Testis (tissue), 2 donors: ENCODE results near the gene CRELD1.

ENCODE experiments used
- POLR2A ChIP-seq: fragments of 450-650 bp; IDR thresholded peaks from one replicate; pipeline ENCODE4 v1.6.1; 2017; ENCODE audit warnings: antibody characterized with exemption, mild to moderate bottlenecking, moderate library complexity
- TF ChIP-seq, protein P1 (sequence below), 3 experiments: fragments of 450-650 bp in 2 of 3; fragments of 200-600 bp in 1 of 3; sonication (generic) in 1 of 3; IDR thresholded peaks; one replicate each; pipeline ENCODE4 v1.5.1; 2016 to 2019; ENCODE audit warnings: antibody characterized with exemption in 3 of 3, mild to moderate bottlenecking in 2 of 3, moderate library complexity in 1 of 3

DNA sequence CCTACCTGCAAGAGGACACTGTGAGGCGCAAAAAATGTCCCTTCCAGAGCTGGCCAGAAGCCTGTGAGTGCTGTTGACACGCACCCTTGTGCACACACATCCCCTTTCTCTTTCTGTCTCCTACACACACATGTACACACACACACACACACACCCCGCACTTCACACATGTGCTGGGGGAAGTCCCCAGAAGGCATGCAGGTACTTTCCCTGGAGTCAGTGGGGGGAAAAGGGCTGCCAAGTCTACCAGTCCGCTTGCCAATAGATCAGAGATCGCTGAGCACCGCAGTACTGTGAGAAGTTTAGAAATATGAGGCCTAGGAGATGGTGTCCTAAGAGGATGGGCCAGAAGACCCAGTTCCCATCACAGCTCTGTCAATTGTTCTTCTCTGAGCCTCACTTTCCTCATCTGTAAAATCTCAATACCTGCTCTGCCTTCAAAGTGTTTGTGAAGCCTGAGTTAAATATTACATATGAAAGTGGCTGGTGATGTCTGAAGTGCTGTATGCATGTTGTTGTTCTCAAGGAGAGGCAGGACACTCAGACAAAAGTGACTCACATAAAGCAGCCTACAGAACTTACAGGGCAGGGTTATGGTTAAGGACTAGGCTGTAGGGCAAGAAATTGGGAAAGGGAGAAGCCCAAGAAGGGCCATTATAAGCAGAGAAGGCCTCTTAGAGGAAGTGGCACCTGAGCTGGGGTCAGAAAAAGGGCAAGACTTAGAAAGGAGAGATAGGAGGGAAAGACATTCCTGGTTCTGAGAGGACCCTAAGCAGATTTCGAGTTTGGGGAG, 24.2 kb upstream of the CRELD1 start:
- TF ChIP-seq, protein P1, sequence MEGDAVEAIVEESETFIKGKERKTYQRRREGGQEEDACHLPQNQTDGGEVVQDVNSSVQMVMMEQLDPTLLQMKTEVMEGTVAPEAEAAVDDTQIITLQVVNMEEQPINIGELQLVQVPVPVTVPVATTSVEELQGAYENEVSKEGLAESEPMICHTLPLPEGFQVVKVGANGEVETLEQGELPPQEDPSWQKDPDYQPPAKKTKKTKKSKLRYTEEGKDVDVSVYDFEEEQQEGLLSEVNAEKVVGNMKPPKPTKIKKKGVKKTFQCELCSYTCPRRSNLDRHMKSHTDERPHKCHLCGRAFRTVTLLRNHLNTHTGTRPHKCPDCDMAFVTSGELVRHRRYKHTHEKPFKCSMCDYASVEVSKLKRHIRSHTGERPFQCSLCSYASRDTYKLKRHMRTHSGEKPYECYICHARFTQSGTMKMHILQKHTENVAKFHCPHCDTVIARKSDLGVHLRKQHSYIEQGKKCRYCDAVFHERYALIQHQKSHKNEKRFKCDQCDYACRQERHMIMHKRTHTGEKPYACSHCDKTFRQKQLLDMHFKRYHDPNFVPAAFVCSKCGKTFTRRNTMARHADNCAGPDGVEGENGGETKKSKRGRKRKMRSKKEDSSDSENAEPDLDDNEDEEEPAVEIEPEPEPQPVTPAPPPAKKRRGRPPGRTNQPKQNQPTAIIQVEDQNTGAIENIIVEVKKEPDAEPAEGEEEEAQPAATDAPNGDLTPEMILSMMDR (IDR thresholded peaks at IDR 0.05) = no peak
- TF ChIP-seq POLR2A = no peak
